ENCODE data around the gene TRIP13. TPM values are rescaled to one million over a fixed set of nuclear protein-coding genes. Genes with fewer than 3 reads are reported as not detected.

The TRIP13 gene
- polyA plus RNA-seq, 4 donors = 1.6 to 12.1 (median 7.1) TPM

GRCh38 chr5:882253-883183, 10.2 kb upstream of the TRIP13 start:
- H3K36me3 ChIP-seq (ENCODE audit: control insufficient read depth in 3 of 3, insufficient read depth in 2 of 3, low read depth in 1 of 3, low read length in 3 of 3) = peaks cover 4 to 78% (median 31%) of the 10 kb centered on the region in 3 donors
- H3K4me3 ChIP-seq (ENCODE audit: low read depth in 1 of 3, low read length in 3 of 3) = no peak overlapping the region
- H3K27ac ChIP-seq (ENCODE audit: low read depth in 1 of 3, low read length in 2 of 3) = no peak overlapping the region
- no peaks in the 10 kb centered on the region for H3K4me1 ChIP-seq (ENCODE audit: control insufficient read depth in 3 of 3, insufficient read depth in 2 of 3, low read depth in 1 of 3, low read length in 2 of 3)
- H3K9me3 ChIP-seq (ENCODE audit: control insufficient read depth in 2 of 2, insufficient read depth in 1 of 2, low read depth in 1 of 2, low read length in 1 of 2) = no peaks in the 10 kb centered on the region
- 84 to 93% (median 88%) methylated on average over 33 of the region's 33 CpGs for WGBS, 3 donors
- H3K27me3 ChIP-seq (ENCODE audit: control insufficient read depth in 3 of 3, insufficient read depth in 3 of 3, low read length in 3 of 3) = no peaks in the 10 kb centered on the region
- FAIRE-seq (no peak), DNase-seq (no peak)

GRCh38 chr5:883475-884181, 9.1 kb upstream of the TRIP13 start:
- WGBS, 3 donors = 94 to 97% (median 96%) methylated on average over 29 of the region's 29 CpGs
- FAIRE-seq (no peak), DNase-seq (no peak)
- H3K27me3 ChIP-seq (ENCODE audit: control insufficient read depth in 3 of 3, insufficient read depth in 3 of 3, low read length in 3 of 3) = no peaks in the 10 kb centered on the region
- H3K4me1 ChIP-seq (ENCODE audit: control insufficient read depth in 3 of 3, insufficient read depth in 2 of 3, low read depth in 1 of 3, low read length in 2 of 3) = no peaks in the 10 kb centered on the region
- H3K9me3 ChIP-seq (ENCODE audit: control insufficient read depth in 2 of 2, insufficient read depth in 1 of 2, low read depth in 1 of 2, low read length in 1 of 2) = no peaks in the 10 kb centered on the region
- peaks cover 4 to 79% (median 28%) of the 10 kb centered on the region in 3 donors for H3K36me3 ChIP-seq (ENCODE audit: control insufficient read depth in 3 of 3, insufficient read depth in 2 of 3, low read depth in 1 of 3, low read length in 3 of 3)
- no peak overlapping the region for H3K27ac ChIP-seq (ENCODE audit: low read depth in 1 of 3, low read length in 2 of 3)
- H3K4me3 ChIP-seq (ENCODE audit: low read depth in 1 of 3, low read length in 3 of 3) = no peak overlapping the region

- Histone ChIP-seq H3K4me3 (ENCODE audit: low read depth in 1 of 3, low read length in 3 of 3) (no peak overlapping the region), H3K27me3 (ENCODE audit: control insufficient read depth in 3 of 3, insufficient read depth in 3 of 3, low read length in 3 of 3) (no peaks in the 10 kb centered on the region), H3K27ac (ENCODE audit: low read depth in 1 of 3, low read length in 2 of 3) (no peak overlapping the region), H3K9me3 (ENCODE audit: control insufficient read depth in 2 of 2, insufficient read depth in 1 of 2, low read depth in 1 of 2, low read length in 1 of 2) (no peaks in the 10 kb centered on the region), H3K36me3 (ENCODE audit: control insufficient read depth in 3 of 3, insufficient read depth in 2 of 3, low read depth in 1 of 3, low read length in 3 of 3) (peaks cover 4 to 84% (median 31%) of the 10 kb centered on the region in 3 donors), H3K4me1 (ENCODE audit: control insufficient read depth in 3 of 3, insufficient read depth in 2 of 3, low read depth in 1 of 3, low read length in 2 of 3) (no peaks in the 10 kb centered on the region)
- DNase-seq (no peak), FAIRE-seq (no peak)
- 90 to 94% (median 93%) methylated on average over 16 of the region's 16 CpGs for WGBS, 3 donors
These were observed 8.1 kb upstream of the TRIP13 start for GRCh38 chr5:884345-885126.

- Histone ChIP-seq H3K4me3 (ENCODE audit: low read depth in 1 of 3, low read length in 3 of 3) (no peak overlapping the region), H3K36me3 (ENCODE audit: control insufficient read depth in 3 of 3, insufficient read depth in 2 of 3, low read depth in 1 of 3, low read length in 3 of 3) (peaks cover 4 to 89% (median 31%) of the 10 kb centered on the region in 3 donors), H3K9me3 (ENCODE audit: control insufficient read depth in 2 of 2, insufficient read depth in 1 of 2, low read depth in 1 of 2, low read length in 1 of 2) (no peaks in the 10 kb centered on the region), H3K4me1 (ENCODE audit: control insufficient read depth in 3 of 3, insufficient read depth in 2 of 3, low read depth in 1 of 3, low read length in 2 of 3) (no peaks in the 10 kb centered on the region), H3K27ac (ENCODE audit: low read depth in 1 of 3, low read length in 2 of 3) (no peak overlapping the region), H3K27me3 (ENCODE audit: control insufficient read depth in 3 of 3, insufficient read depth in 3 of 3, low read length in 3 of 3) (no peaks in the 10 kb centered on the region)
- WGBS, 3 donors = 92 to 98% (median 95%) methylated on average over 18 of the region's 18 CpGs
- FAIRE-seq (no peak), DNase-seq (no peak)
These were observed 7.6 kb upstream of the TRIP13 start for GRCh38 chr5:885127-885442.

GRCh38 chr5:885529-885928, 7.2 kb upstream of the TRIP13 start:
- H3K4me3 ChIP-seq (ENCODE audit: low read depth in 1 of 3, low read length in 3 of 3) = no peak overlapping the region
- no peaks in the 10 kb centered on the region for H3K9me3 ChIP-seq (ENCODE audit: control insufficient read depth in 2 of 2, insufficient read depth in 1 of 2, low read depth in 1 of 2, low read length in 1 of 2)
- H3K4me1 ChIP-seq (ENCODE audit: control insufficient read depth in 3 of 3, insufficient read depth in 2 of 3, low read depth in 1 of 3, low read length in 2 of 3) = no peaks in the 10 kb centered on the region
- FAIRE-seq (no peak), DNase-seq (no peak)
- H3K27me3 ChIP-seq (ENCODE audit: control insufficient read depth in 3 of 3, insufficient read depth in 3 of 3, low read length in 3 of 3) = no peaks in the 10 kb centered on the region
- 87% methylated on average over 13 of the region's 13 CpGs for WGBS, 3 donors
- no peak overlapping the region for H3K27ac ChIP-seq (ENCODE audit: low read depth in 1 of 3, low read length in 2 of 3)
- H3K36me3 ChIP-seq (ENCODE audit: control insufficient read depth in 3 of 3, insufficient read depth in 2 of 3, low read depth in 1 of 3, low read length in 3 of 3) = peaks cover 4 to 92% (median 35%) of the 10 kb centered on the region in 3 donors

GRCh38 chr5:886036-886435, 6.6 kb upstream of the TRIP13 start:
- no peaks in the 10 kb centered on the region for H3K9me3 ChIP-seq (ENCODE audit: control insufficient read depth in 2 of 2, insufficient read depth in 1 of 2, low read depth in 1 of 2, low read length in 1 of 2)
- no peak overlapping the region for H3K4me3 ChIP-seq (ENCODE audit: low read depth in 1 of 3, low read length in 3 of 3)
- FAIRE-seq (no peak), DNase-seq (no peak)
- H3K27ac ChIP-seq (ENCODE audit: low read depth in 1 of 3, low read length in 2 of 3) = no peak overlapping the region
- H3K4me1 ChIP-seq (ENCODE audit: control insufficient read depth in 3 of 3, insufficient read depth in 2 of 3, low read depth in 1 of 3, low read length in 2 of 3) = peaks cover 0 to 3% (median 0%) of the 10 kb centered on the region in 3 donors
- peaks cover under 1 to 91% (median 32%) of the 10 kb centered on the region in 3 donors for H3K36me3 ChIP-seq (ENCODE audit: control insufficient read depth in 3 of 3, insufficient read depth in 2 of 3, low read depth in 1 of 3, low read length in 3 of 3)
- 90 to 95% (median 94%) methylated on average over 13 of the region's 13 CpGs for WGBS, 3 donors
- H3K27me3 ChIP-seq (ENCODE audit: control insufficient read depth in 3 of 3, insufficient read depth in 3 of 3, low read length in 3 of 3) = no peaks in the 10 kb centered on the region

- Histone ChIP-seq H3K9me3 (ENCODE audit: control insufficient read depth in 2 of 2, insufficient read depth in 1 of 2, low read depth in 1 of 2, low read length in 1 of 2) (no peaks in the 10 kb centered on the region), H3K4me1 (ENCODE audit: control insufficient read depth in 3 of 3, insufficient read depth in 2 of 3, low read depth in 1 of 3, low read length in 2 of 3) (peaks cover 0 to 10% (median 3%) of the 10 kb centered on the region in 3 donors), H3K27ac (ENCODE audit: low read depth in 1 of 3, low read length in 2 of 3) (no peak overlapping the region), H3K27me3 (ENCODE audit: control insufficient read depth in 3 of 3, insufficient read depth in 3 of 3, low read length in 3 of 3) (no peaks in the 10 kb centered on the region), H3K4me3 (ENCODE audit: low read depth in 1 of 3, low read length in 3 of 3) (no peak overlapping the region), H3K36me3 (ENCODE audit: control insufficient read depth in 3 of 3, insufficient read depth in 2 of 3, low read depth in 1 of 3, low read length in 3 of 3) (peaks cover 0 to 89% (median 28%) of the 10 kb centered on the region in 3 donors)
- DNase-seq = no peak
- 93 to 94% (median 93%) methylated on average over 26 of the region's 26 CpGs for WGBS, 3 donors
- FAIRE-seq = no peak
These were observed 5.9 kb upstream of the TRIP13 start for GRCh38 chr5:886716-887325.

Measured in small intestine (tissue), 7 donors.